HG03025 (cell line): ENCODE data around the gene C2CD3.
"Not testable (repeated sequence)": the region's sequence is repeated elsewhere in the genome, so short reads cannot be mapped to it uniquely, and the experiment has no call there.

ENCODE experiments used
- ATAC-seq: cut with Tn5 transposase; IDR thresholded peaks from one replicate; pipeline ENCODE4 v1.9.1; 2021; ENCODE audit warnings: mild to moderate bottlenecking, moderate library complexity; ENCODE audit not compliant: unreplicated experiment, low FRiP score

Gene C2CD3

DNA sequence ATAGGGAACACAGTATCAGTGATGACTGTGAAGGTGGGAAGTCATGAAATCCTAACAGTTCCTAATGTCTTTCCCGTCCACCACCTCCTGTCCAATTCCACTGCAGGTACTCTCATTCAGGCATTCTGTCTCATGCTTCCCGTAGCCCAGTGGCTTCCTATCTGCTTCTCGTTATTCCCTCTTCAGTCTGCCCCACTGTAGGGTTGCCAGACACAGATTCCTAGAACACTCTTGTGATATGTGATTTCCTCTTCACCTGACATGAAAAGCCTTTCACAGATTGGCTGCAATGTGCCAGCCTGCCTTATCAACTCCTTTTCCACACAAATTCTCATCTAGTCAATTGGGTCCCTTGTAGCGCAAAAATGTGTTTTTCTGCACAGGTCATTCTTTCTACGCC, 49.0 kb downstream of the C2CD3 start:
- no peak for ATAC-seq

DNA sequence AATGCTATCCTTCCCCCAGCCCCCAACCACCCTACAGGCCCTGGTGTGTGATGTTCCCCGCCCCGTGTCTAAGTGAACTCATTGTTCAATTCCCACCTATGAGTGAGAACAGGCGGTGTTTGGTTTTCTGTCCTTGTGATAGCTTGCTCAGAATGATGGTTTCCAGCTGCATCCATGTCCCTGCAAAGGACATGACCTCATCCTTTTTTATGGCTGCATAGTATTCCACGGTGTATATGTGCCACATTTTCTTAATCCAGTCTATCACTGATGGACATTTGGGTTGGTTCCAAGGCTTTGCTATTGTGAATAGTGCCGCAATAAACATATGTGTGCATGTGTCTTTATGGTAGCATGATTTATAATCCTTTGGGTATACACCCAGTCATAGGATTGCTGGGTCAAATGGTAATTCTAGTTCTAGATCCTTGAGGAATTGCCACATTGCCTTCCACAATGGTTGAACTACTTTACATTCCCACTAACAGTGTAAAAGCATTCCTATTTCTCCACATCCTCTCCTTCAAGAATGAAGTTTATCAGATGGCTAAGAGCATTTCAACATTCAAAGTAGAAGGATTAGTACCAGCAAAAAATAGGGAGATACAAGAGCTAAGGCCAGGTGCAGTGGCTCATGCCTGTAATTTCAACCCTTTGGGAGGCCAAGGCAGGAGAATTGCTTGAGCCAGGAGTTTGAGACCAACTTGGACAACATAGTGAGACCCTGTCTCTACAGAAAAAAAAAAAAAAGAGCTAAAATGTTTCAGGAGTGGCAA, 50.4 kb downstream of the C2CD3 start:
- ATAC-seq: not testable (repeated sequence)

DNA sequence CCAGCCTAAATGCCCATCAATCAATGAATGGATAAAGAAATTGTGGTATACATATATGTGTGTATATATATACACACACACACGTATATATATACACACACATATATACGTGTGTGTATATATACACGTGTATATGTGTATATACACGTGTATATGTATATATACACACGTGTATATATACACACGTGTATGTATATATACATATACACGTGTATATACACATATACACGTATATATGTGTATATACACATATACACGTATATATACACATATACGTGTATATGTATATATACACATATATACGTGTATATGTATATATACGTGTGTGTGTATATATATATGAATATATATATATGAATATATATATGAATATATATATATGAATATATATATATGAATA, 54.1 kb downstream of the C2CD3 start:
- ATAC-seq: no peak

DNA sequence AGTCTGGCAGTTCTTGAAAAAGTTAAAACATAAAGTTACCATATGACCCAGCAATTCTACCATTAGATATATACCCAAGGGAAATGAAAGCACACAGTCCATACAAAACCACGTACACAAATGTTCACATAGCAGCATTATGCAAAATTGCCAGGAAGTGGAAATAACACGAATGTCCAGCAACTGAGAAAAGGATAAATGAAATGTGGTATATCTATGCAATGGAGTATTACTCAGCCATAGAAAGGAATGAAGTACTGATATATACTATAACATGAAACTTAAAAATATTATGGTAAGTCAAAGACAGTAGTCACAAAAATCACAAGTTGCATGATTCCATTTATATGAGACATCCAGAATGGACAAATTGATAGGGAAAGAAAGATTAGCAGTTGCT, 57.9 kb downstream of the C2CD3 start:
- ATAC-seq: no peak

DNA sequence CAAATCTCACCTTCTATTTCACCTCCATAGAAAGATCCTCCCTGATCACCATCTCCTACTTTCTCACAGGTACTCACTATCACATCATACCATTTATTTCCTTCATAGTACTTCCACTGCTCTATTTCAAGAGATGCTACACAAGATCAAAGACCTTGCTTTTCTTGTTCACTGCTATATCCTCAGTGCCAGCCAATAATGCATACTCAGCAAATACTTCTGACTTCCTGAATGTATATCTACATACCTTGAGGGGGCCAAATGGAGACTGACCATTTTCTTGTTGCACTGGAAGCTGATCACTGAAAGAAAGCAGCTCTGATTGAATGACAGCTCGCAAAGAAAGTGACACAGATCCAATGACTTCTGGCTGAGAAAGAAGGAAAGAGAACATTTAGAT, 64.7 kb downstream of the C2CD3 start:
- no peak for ATAC-seq

DNA sequence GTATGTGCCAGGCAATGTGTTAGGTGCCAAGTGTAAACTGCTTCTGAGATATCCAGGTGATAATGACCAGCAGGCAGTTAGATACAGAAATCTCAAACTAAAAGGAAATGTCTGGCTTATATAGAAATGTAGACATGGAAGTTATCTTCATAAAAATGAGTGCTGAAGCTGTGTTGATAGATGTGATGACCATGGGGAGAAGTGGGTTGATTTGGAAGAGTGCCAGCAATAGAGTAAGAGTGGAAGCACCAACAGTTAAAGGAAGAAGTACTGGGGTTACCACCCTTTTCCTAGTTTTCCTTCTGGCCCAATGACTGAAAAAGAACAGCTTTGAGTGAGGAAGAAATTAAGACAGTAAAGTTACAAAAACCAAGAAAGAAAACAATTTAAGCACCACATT, 68.5 kb downstream of the C2CD3 start:
- ATAC-seq: no peak

DNA sequence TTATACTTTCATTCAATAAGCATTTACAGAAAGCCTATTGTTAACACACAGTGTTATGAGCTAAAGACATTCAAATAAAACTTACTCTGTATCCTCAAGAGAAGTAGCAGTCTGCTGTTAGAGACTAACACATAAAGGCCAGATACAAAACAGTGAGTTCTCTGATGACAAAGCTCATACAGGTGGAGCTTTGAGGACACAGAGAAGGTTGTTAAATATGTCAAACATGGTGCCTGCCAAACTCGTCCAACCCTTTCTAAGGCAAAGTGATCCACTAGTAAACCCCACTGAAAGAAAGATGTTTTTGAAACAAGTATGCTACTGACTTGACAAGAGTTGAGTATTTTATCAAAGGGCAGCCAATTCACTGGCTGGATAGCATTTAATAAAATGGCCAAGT, 70.1 kb downstream of the C2CD3 start:
- ATAC-seq: no peak

DNA sequence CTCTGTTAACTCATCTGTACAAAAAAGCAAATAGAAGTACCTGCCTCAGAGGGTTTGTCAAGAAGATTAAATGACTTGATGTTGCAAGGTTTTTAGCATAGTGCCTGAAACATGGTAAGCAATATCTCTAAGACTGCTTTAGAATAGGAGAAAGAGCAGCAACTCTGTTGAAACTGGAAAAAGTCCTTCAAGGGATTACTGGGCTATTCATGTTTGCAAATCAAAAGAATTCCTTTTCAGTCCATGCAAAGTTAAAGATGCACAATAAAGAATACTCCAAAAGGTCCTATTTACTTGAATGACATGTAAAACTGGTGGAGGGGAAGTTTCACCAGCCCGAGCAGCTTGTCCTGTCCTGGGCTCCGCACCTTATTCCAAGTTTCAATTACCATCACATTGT, 70.6 kb downstream of the C2CD3 start:
- ATAC-seq: no peak

DNA sequence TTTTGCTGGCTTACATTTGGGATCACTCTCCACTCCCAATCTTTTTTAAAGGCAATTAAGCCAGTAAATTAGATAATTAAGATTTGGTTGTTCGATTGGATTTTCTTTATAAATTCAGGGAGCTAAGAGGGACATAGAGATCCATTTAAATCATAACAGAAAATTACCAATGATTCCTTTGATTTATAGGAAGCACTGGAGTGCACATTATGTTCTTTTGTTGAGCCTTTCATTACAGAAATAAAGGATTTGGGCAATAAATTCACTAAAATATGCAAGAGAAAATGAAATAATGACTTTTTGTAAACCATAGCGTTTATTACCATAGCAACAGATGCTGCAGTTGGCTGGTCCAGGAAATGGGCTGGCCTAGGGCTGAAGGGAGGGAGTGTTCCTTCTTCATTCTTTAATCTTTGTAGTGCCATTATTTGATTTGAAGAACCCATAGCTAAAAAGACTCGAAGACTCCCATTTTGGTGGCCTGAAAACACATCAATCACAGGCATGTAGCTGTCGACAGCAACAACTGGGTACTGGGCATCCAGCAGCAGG, 73.0 kb downstream of the C2CD3 start:
- ATAC-seq: no peak

DNA sequence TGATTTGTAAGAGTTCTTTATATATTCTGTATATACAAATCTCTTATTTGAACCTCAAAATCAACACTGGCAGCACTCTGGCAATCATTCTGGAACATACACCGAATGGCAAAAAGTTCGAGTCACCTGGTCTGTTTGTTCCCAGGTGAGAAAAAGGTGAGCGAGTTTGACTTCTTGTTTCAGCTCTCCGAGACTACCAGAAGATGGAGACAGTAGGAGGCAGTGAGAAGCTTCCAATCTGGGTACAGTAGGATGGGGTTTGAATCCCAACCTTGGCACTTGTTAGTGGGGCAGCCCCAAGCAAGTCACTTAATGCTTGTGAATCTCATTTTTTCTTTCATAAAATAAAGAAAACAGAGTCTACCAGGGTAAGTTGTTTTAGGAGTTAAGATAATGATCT, 76.4 kb downstream of the C2CD3 start:
- ATAC-seq: no peak

DNA sequence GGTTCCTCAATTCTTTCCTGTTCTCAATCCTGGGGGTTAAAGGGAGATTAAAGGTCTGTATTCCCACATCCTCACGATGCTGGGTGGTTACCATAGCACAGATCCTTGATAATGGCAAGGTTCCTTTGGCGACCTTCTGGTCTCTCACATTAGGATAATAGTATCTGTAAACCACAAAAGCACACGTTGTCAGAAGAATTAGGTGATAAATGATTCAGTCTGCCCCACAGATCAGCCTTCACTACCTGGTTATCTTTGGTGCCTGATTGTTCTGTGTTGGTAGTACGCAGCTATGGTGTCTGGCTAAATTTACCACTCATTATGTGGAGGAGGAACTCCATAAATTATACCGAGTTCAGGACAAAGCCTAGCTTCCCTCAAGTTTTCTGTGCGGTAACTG, 78.4 kb downstream of the C2CD3 start:
- no peak for ATAC-seq

DNA sequence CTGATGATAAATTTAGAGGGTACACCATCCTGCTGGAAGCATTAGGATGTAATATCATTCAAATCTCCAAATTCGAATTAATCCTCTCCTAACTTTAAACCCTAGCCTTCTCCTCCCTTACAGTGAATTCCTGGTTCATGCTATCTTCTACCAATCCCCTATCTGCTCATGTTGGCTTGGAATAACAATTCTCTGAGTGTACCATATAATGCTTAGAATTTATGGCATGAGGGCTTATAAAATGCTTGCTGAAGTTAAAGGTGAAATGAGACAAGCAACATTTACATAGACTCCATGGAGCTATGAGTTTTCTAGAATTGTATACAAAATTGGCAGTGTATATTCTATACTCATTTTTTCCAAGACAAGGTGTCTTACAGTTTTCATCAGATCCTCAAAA, 79.3 kb downstream of the C2CD3 start:
- ATAC-seq: no peak

DNA sequence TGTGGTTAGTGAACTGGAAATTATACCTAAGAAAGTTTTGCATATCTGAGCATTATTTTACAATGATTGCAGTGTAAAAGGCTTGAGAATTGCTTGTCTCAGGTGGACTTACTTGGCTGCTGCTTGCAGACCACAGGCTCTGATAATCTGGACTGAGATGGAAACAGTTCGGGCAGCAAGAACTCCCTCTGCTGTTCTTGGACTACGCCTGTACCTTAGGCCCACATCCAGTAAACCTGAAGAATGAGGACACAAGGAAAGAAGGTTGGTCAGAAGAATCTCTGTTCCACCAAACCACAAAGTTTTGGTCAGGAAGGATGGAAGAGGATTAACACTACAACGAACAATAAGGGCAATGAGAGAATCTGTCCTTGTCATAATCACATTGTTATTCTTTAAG, 80.1 kb downstream of the C2CD3 start:
- no peak for ATAC-seq

DNA sequence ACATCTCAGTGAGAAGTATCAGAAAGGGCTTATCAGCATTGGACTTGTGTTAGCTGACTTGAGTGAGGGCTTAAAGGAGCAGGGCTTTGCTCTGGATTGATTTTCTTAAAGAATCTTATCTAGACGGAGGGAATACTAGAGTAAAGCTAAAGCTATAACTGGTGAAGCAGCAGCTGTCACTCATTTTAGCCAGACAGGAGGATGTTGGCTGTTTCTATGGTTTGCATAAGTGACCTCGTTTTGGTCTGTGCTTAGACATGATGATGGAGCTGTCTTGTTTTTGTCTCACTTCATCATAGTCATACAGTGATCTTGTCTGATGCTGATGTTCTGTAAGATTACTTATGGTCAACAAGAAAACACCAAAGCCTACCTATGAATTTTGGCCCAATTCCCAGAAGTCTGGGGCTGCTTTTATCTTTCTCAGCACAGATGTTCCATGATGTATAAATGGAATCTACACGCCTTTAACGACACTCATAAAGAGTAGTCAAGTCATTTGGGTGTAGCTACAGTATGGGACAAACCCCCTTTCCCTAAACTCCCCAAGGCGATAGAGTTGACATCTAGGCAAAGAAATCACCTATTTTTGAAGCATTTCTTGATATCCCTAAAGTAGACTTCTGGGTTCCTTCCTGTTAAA, 84.4 kb downstream of the C2CD3 start:
- no peak for ATAC-seq

DNA sequence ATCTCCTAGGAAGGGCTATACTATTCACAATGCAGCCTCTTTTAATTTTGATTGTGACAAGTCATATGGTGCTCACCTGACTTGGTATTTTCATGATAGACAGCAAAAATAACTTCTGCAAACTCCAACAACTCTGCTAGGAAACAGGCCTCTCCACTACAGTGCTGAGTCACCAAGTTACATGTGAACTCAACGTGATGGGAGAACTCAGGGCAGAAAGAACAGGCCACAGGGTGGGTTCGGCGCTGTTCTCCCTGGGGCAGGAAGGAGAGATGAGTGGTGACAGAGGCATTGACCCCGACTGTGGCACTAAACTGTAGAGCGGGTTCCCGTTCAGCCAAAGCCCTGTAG, 85.3 kb downstream of the C2CD3 start:
- no peak for ATAC-seq

DNA sequence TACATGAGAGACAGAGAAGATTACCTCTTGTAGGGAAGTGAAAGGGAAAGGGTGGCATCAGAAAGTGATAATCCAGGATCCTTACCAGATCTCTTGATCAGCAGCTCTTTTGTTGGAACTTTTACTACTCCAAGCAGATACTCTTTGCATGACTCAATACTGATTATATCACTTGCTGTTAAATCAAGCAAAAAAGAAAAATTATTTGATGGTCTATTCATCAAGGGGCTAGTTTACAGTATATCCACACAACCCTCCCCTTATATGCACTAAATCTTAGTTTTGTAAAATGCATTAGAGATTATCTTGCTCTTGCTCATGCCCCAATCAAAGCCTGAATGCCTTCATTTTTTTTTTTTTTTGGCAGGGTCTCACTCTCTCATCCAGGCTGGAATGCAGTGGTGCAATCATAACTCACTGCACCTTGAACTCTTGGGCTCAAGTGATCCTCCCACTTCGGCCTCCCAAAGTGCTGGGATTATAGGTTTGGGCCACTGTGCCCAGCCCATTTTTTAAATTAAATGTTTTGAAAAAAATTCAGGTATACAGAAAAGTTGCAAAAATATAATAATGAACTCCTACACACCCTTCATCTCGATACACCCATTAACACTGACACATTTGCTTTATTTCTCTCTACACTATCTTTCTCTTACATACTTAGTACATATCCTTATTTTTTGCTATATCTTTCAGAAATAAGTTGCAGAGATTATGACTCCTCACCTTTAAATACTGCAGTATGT, 85.8 kb downstream of the C2CD3 start:
- ATAC-seq: no peak

DNA sequence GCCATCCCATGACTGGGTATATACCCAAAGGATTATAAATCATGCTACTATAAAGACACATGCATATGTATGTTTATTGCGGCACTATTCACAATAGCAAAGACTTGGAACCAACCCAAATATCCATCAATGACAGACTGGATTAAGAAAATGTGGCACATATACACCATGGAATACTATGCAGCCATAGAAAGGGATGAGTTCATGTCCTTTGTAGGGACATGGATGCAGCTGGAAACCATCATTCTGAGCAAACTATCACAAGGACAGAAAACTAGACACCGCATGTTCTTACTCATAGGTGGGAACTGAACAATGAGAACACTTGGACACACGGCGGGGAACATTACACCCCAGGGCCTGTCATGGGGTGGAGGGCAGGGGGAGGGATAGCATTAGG, 86.9 kb downstream of the C2CD3 start:
- not testable (repeated sequence) for ATAC-seq

DNA sequence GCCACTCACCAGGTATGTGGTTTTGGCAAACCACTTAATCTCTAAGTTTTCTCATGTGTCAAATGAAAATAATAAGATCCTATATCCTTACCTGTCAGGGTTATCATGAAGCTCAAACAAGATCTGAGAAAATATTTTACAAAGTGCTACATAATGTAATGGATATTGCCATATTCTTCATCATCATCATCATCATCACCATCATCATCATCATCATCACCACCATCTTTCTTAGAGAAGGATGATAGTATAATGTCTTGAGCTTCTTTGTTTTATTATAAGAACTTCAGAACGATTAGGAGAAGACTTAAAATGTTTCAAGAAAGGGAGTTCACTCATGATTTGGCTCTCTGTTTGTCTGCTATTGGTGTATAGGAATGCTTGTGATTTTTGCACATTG, 89.4 kb downstream of the C2CD3 start:
- no peak for ATAC-seq

DNA sequence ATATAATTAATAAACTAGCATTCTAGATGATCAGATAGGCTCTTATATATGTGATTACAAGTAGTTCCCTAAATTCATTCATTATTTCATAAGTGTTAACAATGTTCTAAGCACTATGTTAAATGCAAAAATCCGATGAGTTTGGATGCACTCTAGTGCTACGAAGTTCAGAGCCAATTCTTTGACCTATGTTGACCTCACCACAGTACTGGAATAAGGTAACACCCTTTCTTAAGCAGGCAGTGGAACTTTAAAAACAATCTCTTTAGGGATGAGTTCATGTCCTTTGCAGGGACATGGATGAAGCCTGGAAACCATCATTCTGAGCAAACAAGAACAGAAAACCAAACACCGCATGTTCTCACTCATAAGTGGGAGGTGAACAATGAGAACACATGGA, 93.6 kb downstream of the C2CD3 start:
- no peak for ATAC-seq

DNA sequence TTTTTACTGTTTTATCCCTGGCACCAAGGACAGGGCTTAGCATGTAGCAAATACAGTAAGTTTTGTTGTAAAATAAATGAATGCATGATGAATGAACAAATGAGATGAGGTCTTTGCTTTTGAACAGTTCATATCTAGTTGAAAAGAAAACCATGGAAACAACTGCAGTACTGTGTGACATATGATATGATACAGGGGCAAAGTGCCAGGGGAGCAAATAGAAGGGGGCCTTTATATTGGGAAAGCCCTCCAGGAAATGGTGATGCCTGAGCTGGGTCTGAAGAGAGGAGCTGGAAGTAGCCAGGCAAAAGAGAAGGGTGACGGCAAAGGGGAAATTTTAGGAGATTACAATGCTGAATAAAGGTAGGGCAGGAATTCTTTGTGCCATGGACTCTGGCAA, 98.1 kb downstream of the C2CD3 start:
- no peak for ATAC-seq

DNA sequence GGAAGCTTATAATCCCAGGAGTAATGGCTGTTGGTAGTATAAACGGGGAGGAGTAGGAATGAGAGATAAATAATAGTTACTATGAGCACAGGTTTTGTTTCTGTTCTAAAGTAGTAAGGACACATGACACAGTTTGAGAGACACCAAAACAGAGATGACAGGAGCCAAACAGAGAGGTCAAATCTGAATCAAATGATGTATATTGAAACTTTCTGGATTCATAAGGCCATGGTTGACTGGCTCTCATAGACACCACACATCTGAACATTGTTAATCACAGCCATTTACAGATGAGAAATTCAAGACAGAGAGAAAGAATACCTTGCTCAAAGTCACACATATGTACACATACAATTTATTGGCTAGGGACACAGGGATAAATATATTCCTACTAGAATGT, 98.5 kb downstream of the C2CD3 start:
- no peak for ATAC-seq
